SK-N-SH treated with all-trans-retinoic acid at 6 μM for 48 hours (cell line): ENCODE results near the gene NTMT1.

ENCODE experiments used
- ATAC-seq: fragments of 200-7000 bp; cut with Tn5 transposase; 3 replicates; pipeline ENCODE4 v1.9.1; 2020; ENCODE audit warnings: mild to moderate bottlenecking, moderate library complexity
- ARNTL ChIP-seq: fragments of 450-650 bp; formaldehyde crosslinking; IDR thresholded peaks from 2 replicates; pipeline ENCODE4 v1.5.0; 2020; ENCODE audit warnings: low read depth, mild to moderate bottlenecking, moderate library complexity, borderline replicate concordance
- CREB5 ChIP-seq: fragments of 250-450 bp; sonication (Bioruptor Pico); IDR thresholded peaks from 2 replicates; pipeline ENCODE4 v1.5.1; 2020; ENCODE audit warnings: low read depth, mild to moderate bottlenecking, moderate library complexity
- CSDC2 ChIP-seq: fragments of 250-450 bp; sonication (Bioruptor Pico); IDR thresholded peaks from 2 replicates; pipeline ENCODE4 v1.5.0; 2020; ENCODE audit warnings: mild to moderate bottlenecking, moderate library complexity
- CSRNP3 ChIP-seq: fragments of 250-450 bp; sonication (Bioruptor Pico); IDR thresholded peaks from 2 replicates; pipeline ENCODE4 v1.5.1; 2021; ENCODE audit warnings: mild to moderate bottlenecking, moderate library complexity
- ESRRG ChIP-seq: fragments of 250-450 bp; sonication (Bioruptor Pico); IDR thresholded peaks from 2 replicates; pipeline ENCODE4 v1.6.1; 2021; ENCODE audit warnings: mild to moderate bottlenecking
- ISL1 ChIP-seq: fragments of 250-450 bp; sonication (Bioruptor Pico); IDR thresholded peaks from 2 replicates; pipeline ENCODE4 v2.1.2; 2022; ENCODE audit warnings: mild to moderate bottlenecking, moderate library complexity
- OSR1 ChIP-seq: fragments of 250-450 bp; sonication (Bioruptor Pico); IDR thresholded peaks from 2 replicates; pipeline ENCODE4 v1.8.0; 2022; ENCODE audit warnings: moderate library complexity, mild to moderate bottlenecking, inconsistent platforms
- PATZ1 ChIP-seq: fragments of 250-450 bp; sonication (Bioruptor Pico); IDR thresholded peaks from 2 replicates; pipeline ENCODE4 v1.8.0; 2020; ENCODE audit warnings: mild to moderate bottlenecking, moderate library complexity, borderline replicate concordance
- POU6F1 ChIP-seq: fragments of 250-450 bp; sonication (Bioruptor Pico); IDR thresholded peaks from 2 replicates; pipeline ENCODE4 v1.8.0; 2021; ENCODE audit warnings: low read depth, mild to moderate bottlenecking, moderate library complexity, borderline replicate concordance
- PPARA ChIP-seq: fragments of 250-450 bp; sonication (Bioruptor Pico); IDR thresholded peaks from 2 replicates; pipeline ENCODE4 v1.5.0; 2020; ENCODE audit warnings: mild to moderate bottlenecking, borderline replicate concordance
- SNAI2 ChIP-seq: fragments of 250-450 bp; sonication (Bioruptor Pico); IDR thresholded peaks from 2 replicates; pipeline ENCODE4 v1.5.0; 2020; ENCODE audit warnings: mild to moderate bottlenecking, moderate library complexity
- TCF4 ChIP-seq: fragments of 250-450 bp; sonication (Bioruptor Pico); IDR thresholded peaks from 2 replicates; pipeline ENCODE4 v1.8.0; 2021; ENCODE audit warnings: mild to moderate bottlenecking, moderate library complexity, borderline replicate concordance
- TOX ChIP-seq: fragments of 250-450 bp; sonication (Bioruptor Pico); IDR thresholded peaks from 2 replicates; pipeline ENCODE4 v1.8.0; 2021; ENCODE audit warnings: mild to moderate bottlenecking, moderate library complexity, borderline replicate concordance
- TSHZ2 ChIP-seq: fragments of 250-450 bp; sonication (Bioruptor Pico); IDR thresholded peaks from 2 replicates; pipeline ENCODE4 v1.5.0; 2020; ENCODE audit warnings: mild to moderate bottlenecking, moderate library complexity
- ZFP3 ChIP-seq: fragments of 250-450 bp; sonication (Bioruptor Pico); IDR thresholded peaks from 2 replicates; pipeline ENCODE4 v1.5.0; 2020; ENCODE audit warnings: mild to moderate bottlenecking, moderate library complexity
- ZFP30 ChIP-seq: fragments of 450-650 bp; formaldehyde crosslinking; IDR thresholded peaks from 2 replicates; pipeline ENCODE4 v1.5.0; 2022; ENCODE audit warnings: mild to moderate bottlenecking, moderate library complexity
- ZNF565 ChIP-seq: fragments of 450-650 bp; formaldehyde crosslinking; conservative IDR thresholded peaks from 2 replicates; pipeline ENCODE4 v1.5.0; 2020; ENCODE audit warnings: low read depth, mild to moderate bottlenecking, moderate library complexity
- ZNF70 ChIP-seq: fragments of 450-650 bp; formaldehyde crosslinking; IDR thresholded peaks from 2 replicates; pipeline ENCODE4 v1.5.0; 2020; ENCODE audit warnings: mild to moderate bottlenecking, moderate library complexity
- ZNF8 ChIP-seq: fragments of 450-650 bp; formaldehyde crosslinking; IDR thresholded peaks from 2 replicates; pipeline ENCODE4 v1.5.0; 2020; ENCODE audit warnings: mild to moderate bottlenecking, moderate library complexity

NTMT1 gene

GRCh38 chr9:129669141-129669718 is 43.3 kb downstream of the NTMT1 start:
- TF ChIP-seq PATZ1 (CRISPR knock-in tag): no peak
- TF ChIP-seq CREB5 (CRISPR knock-in tag): no peak
- no peak for TF ChIP-seq CSRNP3 (CRISPR knock-in tag)
- no peak for TF ChIP-seq CSDC2 (CRISPR knock-in tag)
- no peak for TF ChIP-seq ZFP3
- TF ChIP-seq ZNF565: no peak
- TF ChIP-seq ESRRG (CRISPR knock-in tag): no peak
- TF ChIP-seq TCF4 (CRISPR knock-in tag): no peak
- no peak for TF ChIP-seq ARNTL
- no peak for TF ChIP-seq PPARA (CRISPR knock-in tag)
- TF ChIP-seq TSHZ2 (CRISPR knock-in tag): no peak
- no peak for TF ChIP-seq SNAI2 (CRISPR knock-in tag)
- TF ChIP-seq OSR1 (CRISPR knock-in tag): no peak
- TF ChIP-seq ZNF70: no peak
- TF ChIP-seq POU6F1 (CRISPR knock-in tag): no peak
- TF ChIP-seq ISL1: no peak
- TF ChIP-seq ZNF8 (CRISPR knock-in tag): no peak
- TF ChIP-seq TOX (CRISPR knock-in tag): no peak
- no peak for ATAC-seq

GRCh38 chr9:129669946-129670345 is 44.0 kb downstream of the NTMT1 start:
- TF ChIP-seq ESRRG (CRISPR knock-in tag) (no peak), TSHZ2 (CRISPR knock-in tag) (no peak), SNAI2 (CRISPR knock-in tag) (no peak), ISL1 (no peak), POU6F1 (CRISPR knock-in tag) (no peak), ZNF8 (CRISPR knock-in tag) (no peak), CSRNP3 (CRISPR knock-in tag) (no peak), CSDC2 (CRISPR knock-in tag) (no peak), ZFP30 (no peak), TCF4 (CRISPR knock-in tag) (no peak), ZFP3 (no peak), PATZ1 (CRISPR knock-in tag) (no peak)
- ATAC-seq: no peak
